GM18909 (cell line): Measurements from ENCODE around the gene CA12.

Experiments
- ATAC-seq: cut with Tn5 transposase; IDR thresholded peaks from one replicate; pipeline ENCODE4 v1.9.1; 2021; ENCODE audit warnings: mild to moderate bottlenecking; ENCODE audit not compliant: unreplicated experiment, poor library complexity

CA12 gene

DNA sequence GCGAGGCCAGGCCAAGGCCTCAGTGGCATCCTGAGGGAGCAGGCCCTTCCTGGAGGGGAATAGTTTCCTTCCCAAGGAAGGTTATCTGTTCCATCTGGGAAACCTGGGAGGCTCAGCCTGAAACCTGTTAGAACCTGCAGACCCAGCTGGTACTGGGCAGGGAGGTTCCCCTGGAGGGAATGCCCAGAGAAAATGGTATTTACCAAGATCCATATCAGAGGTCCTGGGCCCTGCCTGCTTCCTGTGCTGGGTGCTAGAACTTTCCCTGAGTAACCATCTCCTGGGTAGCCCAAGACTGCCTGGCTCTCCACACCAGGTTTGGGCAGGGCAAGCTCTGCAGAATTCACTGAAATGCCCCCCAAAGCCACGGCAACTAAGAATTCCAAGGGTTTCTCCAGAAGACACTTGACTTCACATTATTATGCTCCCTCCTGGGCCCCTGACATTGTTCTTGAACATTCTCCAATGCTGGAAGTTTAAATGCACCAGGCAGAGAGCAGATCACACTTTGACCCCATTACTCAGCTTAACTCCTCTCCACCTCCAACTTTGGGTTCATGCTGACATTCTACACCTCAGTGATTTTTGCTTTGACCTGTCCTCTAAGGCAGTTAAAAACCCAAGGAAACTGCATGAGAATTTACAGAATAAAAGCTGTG is 2.0 kb downstream of the CA12 start:
- ATAC-seq = no peak

GRCh38 chr15:63378946-63379345 is 2.7 kb downstream of the CA12 start:
- ATAC-seq = no peak

GRCh38 chr15:63374686-63375520 is 6.7 kb downstream of the CA12 start:
- ATAC-seq = no peak

GRCh38 chr15:63373866-63374548 is 7.6 kb downstream of the CA12 start:
- no peak for ATAC-seq

GRCh38 chr15:63373330-63373729 is 8.3 kb downstream of the CA12 start:
- no peak for ATAC-seq

DNA sequence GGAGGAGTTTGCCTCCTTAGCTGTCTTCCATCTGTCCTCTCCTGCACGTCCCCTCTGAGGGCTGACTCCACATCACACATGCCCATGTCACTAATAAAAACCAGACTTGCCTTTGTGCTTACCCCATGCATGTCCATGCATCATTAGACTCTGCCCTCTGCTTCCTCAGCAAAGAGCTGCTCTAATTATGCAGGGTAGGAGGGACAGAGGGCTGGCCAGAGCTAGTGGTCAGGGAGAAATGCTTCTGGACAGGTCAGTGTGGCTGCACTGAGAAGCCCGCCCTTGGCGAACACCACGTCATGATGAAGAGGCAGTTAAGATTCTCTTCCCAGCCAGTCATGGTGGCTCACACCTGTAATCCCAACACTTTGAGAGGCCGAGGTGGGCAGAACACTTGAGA is 8.9 kb downstream of the CA12 start:
- no peak for ATAC-seq

- ATAC-seq = no peak
These were observed 9.5 kb downstream of the CA12 start for GRCh38 chr15:63372018-63372705.

GRCh38 chr15:63371297-63371918 is 10.2 kb downstream of the CA12 start:
- no peak for ATAC-seq

GRCh38 chr15:63370764-63371163 is 10.9 kb downstream of the CA12 start:
- ATAC-seq = no peak

DNA sequence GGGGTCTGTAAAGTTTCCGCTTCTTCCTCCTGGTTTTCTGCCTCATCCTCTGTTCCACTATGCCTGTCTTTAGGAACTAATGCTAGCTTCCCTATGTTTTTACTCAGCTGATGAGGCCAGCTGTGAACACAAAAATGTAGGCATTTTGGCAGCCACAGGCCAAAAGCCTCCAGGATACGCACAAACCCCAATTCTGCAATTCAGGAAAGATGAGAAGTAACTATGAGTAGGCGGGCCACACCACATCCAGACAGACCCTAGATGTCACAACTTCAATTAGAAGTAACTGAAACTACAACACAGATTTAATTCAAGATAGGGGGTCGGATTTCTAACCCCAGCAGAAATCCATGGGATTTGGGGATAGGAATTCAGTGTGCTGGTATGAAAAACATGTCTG is 11.9 kb downstream of the CA12 start:
- ATAC-seq = no peak

GRCh38 chr15:63369296-63369695 is 12.3 kb downstream of the CA12 start:
- ATAC-seq = no peak

DNA sequence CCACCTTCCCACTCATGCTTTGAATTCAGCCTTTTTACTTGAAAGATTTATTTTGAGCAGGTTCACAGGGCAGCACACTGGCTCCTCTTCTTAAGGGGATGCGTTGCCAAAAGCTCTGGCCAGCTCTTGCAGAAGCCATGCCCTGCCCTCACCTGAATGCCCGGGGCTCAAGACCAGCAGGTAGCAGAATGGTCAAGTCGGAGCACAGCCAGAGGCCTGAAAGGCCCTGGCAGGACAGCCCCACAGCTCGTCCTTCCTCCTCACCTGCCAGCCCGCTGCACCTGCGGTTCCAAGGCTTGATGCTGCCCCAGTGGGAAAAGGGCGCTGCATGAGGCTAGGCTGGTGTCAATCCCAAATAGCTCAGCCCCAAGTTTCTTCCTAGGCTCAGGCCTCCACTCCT is 13.1 kb downstream of the CA12 start:
- no peak for ATAC-seq

DNA sequence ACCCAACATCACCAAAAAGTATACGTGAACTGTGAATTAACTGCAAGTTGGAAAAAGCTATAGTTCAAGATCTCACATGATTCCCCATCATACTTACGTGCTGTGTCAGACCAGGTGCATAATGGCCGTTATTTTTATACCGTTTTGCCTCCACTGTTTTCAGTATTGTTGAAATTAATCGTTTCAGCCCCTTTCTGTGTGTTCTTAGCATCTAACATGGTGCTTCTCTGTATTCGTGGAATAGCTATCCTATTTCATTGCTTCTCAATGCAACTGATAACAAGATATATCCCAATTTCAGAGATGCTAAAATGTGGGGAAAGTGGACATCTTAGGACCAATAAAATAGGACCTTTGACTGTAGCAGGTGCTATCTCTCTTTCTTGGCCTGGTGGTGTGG is 13.7 kb downstream of the CA12 start:
- ATAC-seq = no peak

- no peak for ATAC-seq
These were observed 14.3 kb downstream of the CA12 start for GRCh38 chr15:63367390-63367789.

DNA sequence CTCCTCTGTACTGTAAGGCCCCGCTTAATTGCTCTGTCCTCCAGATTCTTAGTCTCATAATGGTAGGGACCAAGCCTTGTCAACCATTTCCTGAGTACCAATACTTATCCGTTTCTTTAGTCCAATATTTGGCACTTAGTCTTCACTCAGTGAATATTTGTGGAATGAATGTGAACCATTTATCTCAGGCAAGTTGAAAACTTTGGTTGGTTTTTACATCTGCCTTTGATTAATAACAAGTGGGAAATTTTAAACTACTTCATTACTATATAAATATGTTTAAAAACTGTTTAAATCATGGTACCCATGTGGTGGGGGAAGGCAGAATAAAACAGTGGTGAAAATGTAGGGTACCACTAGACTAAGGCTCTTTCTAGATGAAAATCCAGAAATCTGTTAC is 15.2 kb downstream of the CA12 start:
- ATAC-seq = no peak

DNA sequence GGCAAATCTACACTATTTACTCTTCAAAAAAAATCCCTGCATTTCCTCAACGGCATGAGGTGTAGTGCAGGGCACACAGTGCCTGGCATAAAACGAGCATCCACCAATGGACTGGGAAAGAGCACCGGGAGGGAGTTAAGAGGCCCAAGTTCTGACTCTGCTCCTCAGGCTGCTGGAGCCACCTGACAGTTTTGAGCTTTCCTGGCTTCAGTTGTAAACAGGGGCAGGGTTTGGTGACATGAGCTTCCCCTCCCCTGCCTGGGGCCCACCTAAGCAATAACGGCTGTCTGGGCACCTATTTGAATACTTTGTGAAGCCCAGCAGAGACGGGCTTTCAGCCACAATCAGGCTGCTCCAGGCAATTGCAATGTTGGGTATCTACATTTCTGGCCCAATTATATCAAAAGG is 16.4 kb downstream of the CA12 start:
- no peak for ATAC-seq

- no peak for ATAC-seq
These were observed 17.0 kb downstream of the CA12 start for GRCh38 chr15:63364399-63365272.

GRCh38 chr15:63363292-63363691 is 18.4 kb downstream of the CA12 start:
- ATAC-seq = no peak

- no peak for ATAC-seq
These were observed 18.8 kb downstream of the CA12 start for GRCh38 chr15:63362885-63363284.
